CD8-positive, alpha-beta memory T cell (primary cell): Measurements from ENCODE around the gene SCFD2. TPM values are rescaled to one million over a fixed set of nuclear protein-coding genes. Genes with fewer than 3 reads are reported as not detected.
A peak's percentile ranks its signal among the peaks of the same experiment; 100 is the strongest.

Experiments used
- CTCF ChIA-PET: fragments of 350-600 bp; sonication (Branson Sonifier 250); formaldehyde crosslinking; loops from one replicate; lab custom pipeline; 2021; ENCODE audit warnings: antibody characterized with exemption; lab: Charles Lee
- POLR2A ChIA-PET: fragments of 350-600 bp; sonication (Branson Sonifier 250); formaldehyde crosslinking; loops from one replicate; lab custom pipeline; 2021; ENCODE audit warnings: antibody characterized with exemption; lab: Charles Lee
- DNase-seq, 5 donors: peaks; one replicate each; pipeline versions ENCODE4 v3.0.0 to v3.0.0-alpha.2; 2020 to 2022; ENCODE audit warnings: mixed read lengths in 1 of 5
- H3K27ac ChIP-seq: one replicate; pipeline ENCODE4 v1.7.0; 2013; ENCODE audit warnings: low read depth, mild to moderate bottlenecking, low read length, moderate library complexity
- H3K27me3 ChIP-seq: 2 replicates; pipeline ENCODE4 v1.7.0; 2013; ENCODE audit warnings: low read length, mild to moderate bottlenecking; ENCODE audit not compliant: insufficient read depth, poor library complexity, severe bottlenecking
- H3K36me3 ChIP-seq: 2 replicates; pipeline ENCODE4 v1.7.0; 2013; ENCODE audit warnings: mild to moderate bottlenecking, low read length, moderate library complexity; ENCODE audit not compliant: insufficient read depth
- H3K4me1 ChIP-seq: 2 replicates; pipeline ENCODE4 v1.7.0; 2013; ENCODE audit warnings: mild to moderate bottlenecking, low read length, moderate library complexity; ENCODE audit not compliant: insufficient read depth
- H3K4me3 ChIP-seq: 2 replicates; pipeline ENCODE4 v1.7.0; 2013; ENCODE audit warnings: mild to moderate bottlenecking, low read length
- H3K9me3 ChIP-seq: 2 replicates; pipeline ENCODE4 v1.7.0; 2013; ENCODE audit warnings: mild to moderate bottlenecking, low read length
- H3K27ac Mint-ChIP-seq, 8 donors: one replicate each; pipeline ENCODE4 v1.8.0; 2020 to 2021; ENCODE audit warnings: mixed read lengths in 8 of 8, mild to moderate bottlenecking in 6 of 8, inconsistent platforms in 3 of 8, moderate library complexity in 3 of 8
- H3K27me3 Mint-ChIP-seq, 2 donors: one replicate each; pipeline ENCODE4 v1.8.0; 2020 to 2021; ENCODE audit warnings: mixed read lengths in 2 of 2, mild to moderate bottlenecking in 1 of 2, moderate library complexity in 1 of 2
- H3K36me3 Mint-ChIP-seq, 3 donors: one replicate each; pipeline ENCODE4 v1.8.0; 2020 to 2021; ENCODE audit warnings: mixed read lengths in 3 of 3, inconsistent platforms in 1 of 3, mild to moderate bottlenecking in 1 of 3
- H3K4me1 Mint-ChIP-seq, 3 donors: one replicate each; pipeline ENCODE4 v1.8.0; 2020 to 2021; ENCODE audit warnings: mixed read lengths in 3 of 3, inconsistent platforms in 1 of 3, mild to moderate bottlenecking in 1 of 3
- H3K4me3 Mint-ChIP-seq, 7 donors: one replicate each; pipeline ENCODE4 v1.8.0; 2020 to 2021; ENCODE audit warnings: mixed read lengths in 7 of 7, mild to moderate bottlenecking in 6 of 7, moderate library complexity in 4 of 7, inconsistent platforms in 2 of 7
- H3K9me3 Mint-ChIP-seq, 5 donors: one replicate each; pipeline ENCODE4 v1.8.0; 2020 to 2022; ENCODE audit warnings: mixed read lengths in 5 of 5, mild to moderate bottlenecking in 3 of 5, moderate library complexity in 2 of 5, inconsistent platforms in 1 of 5
- polyA plus RNA-seq: library from polyadenylated mRNA; unstranded; fragments of 300-500 nt; fragmentation: Illumina TruSeq; gene quantifications from one replicate; pipeline ENCODE4 v1.2.3, GENCODE V29; 2021
- total RNA-seq, 2 experiments: library from RNA; stranded (reverse); gene quantifications; one replicate each; pipeline ENCODE4 v1.2.3, GENCODE V29; 2021

SCFD2 gene
- total and polyA plus RNA-seq, 3 experiments from 2014 or later: 18.1 to 29.1 (median 25.7) TPM

DNA sequence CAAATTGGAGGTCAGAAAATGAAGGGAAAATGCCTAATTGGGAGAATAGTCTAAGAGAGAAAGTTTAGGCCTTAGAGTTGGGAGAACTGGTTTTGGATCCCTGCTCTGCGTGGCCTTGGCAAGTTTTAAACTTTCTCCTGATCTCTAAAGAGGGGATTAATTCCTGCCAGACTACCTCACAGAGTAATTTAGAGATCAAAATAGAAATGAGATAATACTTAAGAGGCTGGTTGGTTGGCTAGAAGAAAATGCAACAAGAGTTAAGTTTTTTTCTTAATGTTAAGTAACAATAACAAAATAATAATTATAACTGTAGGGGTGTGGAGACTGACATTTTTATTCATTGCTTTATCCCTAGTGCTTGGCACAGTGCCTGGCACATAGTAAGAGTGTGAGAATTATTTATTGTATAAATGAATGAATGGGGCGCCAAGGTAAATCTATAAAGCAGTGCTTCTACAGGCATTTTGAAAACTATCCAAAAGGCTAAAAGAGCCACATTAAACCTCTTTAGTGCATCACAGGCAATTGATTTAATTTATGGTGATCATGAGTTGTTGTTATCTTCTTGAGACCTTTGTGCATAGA, 343.3 kb downstream of the SCFD2 start:
- Histone ChIP-seq H3K27ac (no peak overlapping the region), H3K4me3 (no peak overlapping the region), H3K9me3 (no peaks in the 10 kb centered on the region), H3K27me3 (no peaks in the 10 kb centered on the region), H3K4me1 (no peaks in the 10 kb centered on the region), H3K36me3 (no peaks in the 10 kb centered on the region)
- ChIA-PET POLR2A (no interaction called here), CTCF (no interaction called here)
- H3K27me3 Mint-ChIP-seq: no peaks in the 10 kb centered on the region
- H3K9me3 Mint-ChIP-seq: no peaks in the 10 kb centered on the region
- no peak overlapping the region for H3K4me3 Mint-ChIP-seq
- H3K27ac Mint-ChIP-seq: no peak overlapping the region
- DNase-seq: no peak
- no peaks in the 10 kb centered on the region for H3K4me1 Mint-ChIP-seq
- peaks cover 0 to 7% (median 3%) of the 10 kb centered on the region in 3 donors for H3K36me3 Mint-ChIP-seq

DNA sequence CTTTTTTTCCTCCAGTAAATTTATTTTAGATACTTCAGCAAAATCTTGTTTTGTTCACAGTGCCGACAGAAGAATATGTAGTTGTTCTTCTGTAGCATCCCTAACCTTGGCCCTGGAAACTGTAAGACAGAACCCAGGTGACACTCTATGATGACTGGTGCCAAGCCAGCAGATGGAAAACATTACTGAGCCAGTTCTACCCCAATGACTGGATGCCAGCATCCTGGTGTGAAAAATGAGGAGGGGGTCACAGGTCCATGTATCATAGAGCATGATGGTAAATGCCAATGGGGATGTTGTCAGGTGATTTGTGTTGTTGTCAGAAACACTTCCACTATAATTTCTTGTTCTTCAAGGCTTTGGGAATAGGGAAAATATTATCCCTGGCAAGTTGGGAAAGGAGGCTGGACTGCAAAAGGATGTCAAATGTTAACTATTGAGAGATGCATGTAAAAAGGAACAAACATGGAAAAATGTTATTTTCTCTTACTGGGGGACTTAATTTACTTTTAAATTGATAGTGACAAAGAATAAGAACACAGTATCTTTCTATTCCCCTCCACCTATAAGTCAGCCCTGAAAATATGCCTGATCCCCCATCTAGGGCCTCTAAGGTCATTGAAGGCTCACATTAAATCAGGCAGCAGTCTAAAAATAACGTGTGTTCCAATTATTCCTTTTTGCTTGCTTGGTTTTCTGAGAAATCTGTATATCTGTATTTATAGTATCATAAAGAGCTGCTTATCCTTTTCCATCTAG, 343.9 kb downstream of the SCFD2 start:
- Histone ChIP-seq H3K27me3 (no peaks in the 10 kb centered on the region), H3K9me3 (no peaks in the 10 kb centered on the region), H3K4me3 (no peak overlapping the region), H3K27ac (no peak overlapping the region), H3K36me3 (no peaks in the 10 kb centered on the region), H3K4me1 (no peaks in the 10 kb centered on the region)
- Mint-ChIP-seq H3K27ac (peak overlapping the region in 2 of 8 donors; percentile 70 to 74), H3K9me3 (no peaks in the 10 kb centered on the region), H3K4me1 (no peaks in the 10 kb centered on the region), H3K4me3 (no peak overlapping the region), H3K36me3 (peaks cover 0 to 4% (median 3%) of the 10 kb centered on the region in 3 donors), H3K27me3 (no peaks in the 10 kb centered on the region)
- POLR2A ChIA-PET: no interaction called here
- CTCF ChIA-PET: no interaction called here
- DNase-seq: no peak

DNA sequence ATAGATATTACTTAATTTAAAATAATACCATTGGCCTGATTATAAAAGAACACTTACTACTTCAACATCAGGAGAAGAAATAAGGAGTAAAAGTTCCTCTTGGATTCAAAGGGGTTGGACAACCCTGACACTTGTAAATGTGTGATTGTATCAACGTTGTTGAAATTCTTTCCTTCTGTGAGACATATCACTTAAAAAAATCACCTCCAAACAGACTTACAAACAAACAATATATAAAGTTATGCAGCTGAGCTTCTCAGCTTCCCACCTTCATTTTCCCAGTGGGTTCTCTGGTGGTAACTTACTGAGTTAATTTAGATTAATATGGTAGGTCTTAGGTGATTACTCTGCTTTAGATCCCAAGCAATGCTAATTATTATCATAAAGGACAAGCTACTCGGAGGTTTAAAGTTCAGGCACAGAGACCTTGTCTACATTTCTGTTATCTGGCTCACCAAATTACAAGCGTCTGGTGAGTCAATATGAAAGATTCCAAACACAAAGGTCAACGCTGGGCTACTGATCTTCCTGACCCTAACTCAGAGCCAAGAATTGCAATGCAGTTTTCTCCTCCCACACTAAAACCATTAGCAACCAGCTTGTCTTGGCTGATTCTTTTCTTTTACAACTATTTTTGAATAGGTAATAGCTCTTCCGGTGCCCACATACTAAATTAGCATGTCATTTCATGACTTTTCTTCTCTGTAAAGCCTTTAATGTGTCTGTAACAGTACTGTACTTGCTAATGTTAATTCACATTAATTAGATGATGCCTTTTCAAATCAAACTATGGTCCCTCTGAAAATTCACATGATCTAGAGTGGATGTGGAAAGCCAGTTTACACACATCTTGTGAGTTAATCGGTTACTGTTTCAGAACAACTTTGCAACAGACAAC, 346.1 kb downstream of the SCFD2 start:
- H3K4me1 Mint-ChIP-seq: no peaks in the 10 kb centered on the region
- ChIA-PET CTCF (no interaction called here), POLR2A (no interaction called here)
- H3K27me3 Mint-ChIP-seq: no peaks in the 10 kb centered on the region
- DNase-seq: no peak
- Histone ChIP-seq H3K27ac (no peak overlapping the region), H3K9me3 (no peaks in the 10 kb centered on the region), H3K36me3 (no peaks in the 10 kb centered on the region), H3K4me1 (no peaks in the 10 kb centered on the region), H3K27me3 (no peaks in the 10 kb centered on the region), H3K4me3 (no peak overlapping the region)
- no peak overlapping the region for H3K4me3 Mint-ChIP-seq
- peaks cover 0 to 4% (median 2%) of the 10 kb centered on the region in 3 donors for H3K36me3 Mint-ChIP-seq
- no peaks in the 10 kb centered on the region for H3K9me3 Mint-ChIP-seq
- no peak overlapping the region for H3K27ac Mint-ChIP-seq

DNA sequence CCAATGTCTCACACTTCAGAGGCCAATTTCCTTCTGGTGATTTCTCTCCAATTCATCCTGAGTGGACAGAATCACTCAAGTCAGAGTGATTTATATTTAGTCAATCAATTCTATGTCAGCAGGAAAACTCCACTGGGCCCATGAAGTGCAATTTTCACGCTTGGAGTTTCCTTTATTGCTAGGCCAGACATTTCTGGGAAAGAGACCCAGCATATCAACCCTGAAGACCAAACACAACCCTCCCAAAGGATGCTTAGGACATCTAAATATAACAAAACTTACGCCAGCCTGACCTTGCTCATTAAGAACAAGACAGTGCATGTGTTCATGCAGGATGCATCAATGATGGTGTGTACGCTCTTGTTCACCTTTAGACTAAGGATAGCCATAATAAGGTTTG, 347.4 kb downstream of the SCFD2 start:
- Histone ChIP-seq H3K4me3 (no peak overlapping the region), H3K9me3 (no peaks in the 10 kb centered on the region), H3K36me3 (no peaks in the 10 kb centered on the region), H3K27ac (no peak overlapping the region), H3K27me3 (no peaks in the 10 kb centered on the region), H3K4me1 (peaks cover 5% of the 10 kb centered on the region)
- ChIA-PET POLR2A (no interaction called here), CTCF (no interaction called here)
- no peaks in the 10 kb centered on the region for H3K9me3 Mint-ChIP-seq
- H3K27ac Mint-ChIP-seq: no peak overlapping the region
- peaks cover 0 to 6% (median 5%) of the 10 kb centered on the region in 3 donors for H3K4me1 Mint-ChIP-seq
- DNase-seq: no peak
- H3K27me3 Mint-ChIP-seq: no peaks in the 10 kb centered on the region
- H3K4me3 Mint-ChIP-seq: no peak overlapping the region
- peaks cover 0 to 7% (median 2%) of the 10 kb centered on the region in 3 donors for H3K36me3 Mint-ChIP-seq

DNA sequence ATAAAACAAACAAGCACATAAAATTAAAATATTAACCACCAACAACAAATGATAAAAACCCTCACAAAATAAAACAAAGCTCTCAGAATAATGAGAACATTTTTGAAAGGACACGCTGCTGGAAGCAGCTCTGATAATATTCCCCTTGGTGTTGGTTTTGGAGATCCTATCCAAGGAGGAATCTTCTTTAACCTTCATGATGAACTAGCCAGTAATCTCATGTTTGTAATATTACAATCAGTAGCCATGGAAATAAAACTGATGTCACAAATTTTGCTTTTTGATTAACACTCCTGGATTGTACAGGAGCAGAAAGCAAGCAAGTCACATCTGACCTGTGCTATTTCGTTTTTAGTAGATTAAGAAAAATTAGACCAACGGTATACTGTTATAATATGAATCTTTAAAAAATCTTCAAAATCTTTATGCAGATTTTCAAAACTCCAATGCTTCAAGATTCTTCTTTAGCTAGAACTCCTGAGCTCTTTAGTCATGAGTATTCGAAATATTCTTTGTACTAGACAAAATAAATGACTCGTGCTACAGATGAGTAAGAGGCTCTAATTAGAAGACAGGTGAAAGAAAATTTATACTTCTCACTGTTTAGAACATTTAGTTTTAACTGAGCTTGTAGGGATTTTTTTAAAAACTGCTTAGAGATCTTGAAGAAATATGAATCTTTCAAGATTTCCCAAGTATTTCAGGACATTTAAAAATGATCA, 349.6 kb downstream of the SCFD2 start:
- H3K27ac Mint-ChIP-seq: no peak overlapping the region
- H3K36me3 Mint-ChIP-seq: peaks cover 0 to 5% (median 2%) of the 10 kb centered on the region in 3 donors
- H3K4me3 ChIP-seq: no peak overlapping the region
- H3K4me1 ChIP-seq: peaks cover 12% of the 10 kb centered on the region
- CTCF ChIA-PET: no interaction called here
- no peaks in the 10 kb centered on the region for H3K9me3 Mint-ChIP-seq
- POLR2A ChIA-PET: no interaction called here
- no peaks in the 10 kb centered on the region for H3K27me3 ChIP-seq
- no peak overlapping the region for H3K27ac ChIP-seq
- no peaks in the 10 kb centered on the region for H3K36me3 ChIP-seq
- no peak for DNase-seq
- H3K4me1 Mint-ChIP-seq: peaks cover 13 to 26% (median 19%) of the 10 kb centered on the region in 3 donors
- no peaks in the 10 kb centered on the region for H3K9me3 ChIP-seq
- H3K4me3 Mint-ChIP-seq: no peak overlapping the region
- H3K27me3 Mint-ChIP-seq: no peaks in the 10 kb centered on the region

DNA sequence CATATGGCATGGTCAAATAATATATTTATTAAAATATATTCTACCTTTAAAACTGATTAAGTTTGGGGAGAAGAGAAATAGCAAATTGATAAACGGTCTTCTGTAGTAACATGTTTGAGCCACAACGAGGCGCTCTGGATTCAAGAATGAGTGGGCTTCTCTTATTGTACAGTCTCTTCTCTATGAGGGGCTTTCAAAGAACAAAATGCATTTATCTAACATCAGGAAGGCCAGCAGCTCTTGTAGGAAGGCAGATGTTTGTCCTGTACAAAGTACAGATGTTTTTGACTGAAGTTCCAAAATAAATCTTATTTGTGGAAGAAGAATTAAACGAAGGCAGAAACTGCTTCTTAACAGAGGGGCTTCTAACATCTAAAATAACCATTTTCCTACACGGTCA, 350.2 kb downstream of the SCFD2 start:
- no peak overlapping the region for H3K27ac Mint-ChIP-seq
- CTCF ChIA-PET: no interaction called here
- no peak for DNase-seq

DNA sequence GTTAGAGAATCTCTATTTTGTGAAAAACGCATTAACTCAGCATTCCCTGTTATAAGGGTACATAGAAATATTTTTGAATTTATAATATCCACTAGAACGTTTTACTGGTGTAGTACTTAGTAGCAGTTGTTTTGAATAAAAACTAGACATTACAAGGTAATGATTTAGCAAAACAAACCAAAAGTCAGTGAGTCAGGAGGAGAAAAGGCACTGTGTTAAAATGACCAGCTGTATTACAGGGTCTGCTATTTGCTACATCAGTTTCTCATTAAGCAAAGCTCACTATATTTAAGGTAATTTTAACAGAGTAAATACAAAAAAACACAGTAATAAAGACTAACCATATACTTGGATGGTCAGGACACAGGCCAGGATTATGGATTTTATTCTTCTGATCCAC, 351.0 kb downstream of the SCFD2 start:
- no peaks in the 10 kb centered on the region for H3K27me3 ChIP-seq
- peaks cover 0 to 5% (median 2%) of the 10 kb centered on the region in 3 donors for H3K36me3 Mint-ChIP-seq

More for the DNA sequence above, 350.2 kb downstream of the SCFD2 start:
- H3K36me3 ChIP-seq: no peaks in the 10 kb centered on the region
- H3K9me3 ChIP-seq: no peaks in the 10 kb centered on the region
- no peak overlapping the region for H3K27ac ChIP-seq
- H3K4me3 ChIP-seq: no peak overlapping the region
- no peaks in the 10 kb centered on the region for H3K9me3 Mint-ChIP-seq
- no peak overlapping the region for H3K4me3 Mint-ChIP-seq
- H3K36me3 Mint-ChIP-seq: peaks cover 0 to 5% (median 2%) of the 10 kb centered on the region in 3 donors
- peaks cover 13 to 28% (median 19%) of the 10 kb centered on the region in 3 donors for H3K4me1 Mint-ChIP-seq
- H3K4me1 ChIP-seq: peaks cover 12% of the 10 kb centered on the region
- POLR2A ChIA-PET: no interaction called here
- H3K27me3 Mint-ChIP-seq: no peaks in the 10 kb centered on the region
- H3K27me3 ChIP-seq: no peaks in the 10 kb centered on the region

More for the DNA sequence above, 351.0 kb downstream of the SCFD2 start:
- H3K4me1 ChIP-seq: peaks cover 12% of the 10 kb centered on the region
- Mint-ChIP-seq H3K4me1 (peaks cover 13 to 28% (median 19%) of the 10 kb centered on the region in 3 donors), H3K27ac (no peak overlapping the region), H3K9me3 (no peaks in the 10 kb centered on the region), H3K4me3 (no peak overlapping the region), H3K27me3 (no peaks in the 10 kb centered on the region)
- no peaks in the 10 kb centered on the region for H3K36me3 ChIP-seq
- POLR2A ChIA-PET: no interaction called here
- H3K4me3 ChIP-seq: no peak overlapping the region
- H3K9me3 ChIP-seq: no peaks in the 10 kb centered on the region
- no peak overlapping the region for H3K27ac ChIP-seq
- DNase-seq: no peak
- CTCF ChIA-PET: interaction anchor here (1.5 kb wide), 1 partner anchor 15 kb away, joined by 4 read pairs; no protein-coding TSS in a partner anchor
